Measurements from ENCODE around the gene CHAT.

The CHAT gene

GRCh38 chr10:49568235-49568634 lies 45.6 kb upstream of the CHAT start:
- Histone ChIP-seq H3K4me1 (ENCODE audit: control insufficient read depth, insufficient read depth, low read length) (no peaks in the 10 kb centered on the region), H3K27ac (ENCODE audit: extremely low read depth, low read depth, low read length) (no peak overlapping the region), H3K36me3 (ENCODE audit: control insufficient read depth in 2 of 2, insufficient read depth in 1 of 2, low read length in 2 of 2) (no peaks in the 10 kb centered on the region), H3K4me3 (ENCODE audit: low read depth, low read length) (no peak overlapping the region), H3K9me3 (ENCODE audit: control insufficient read depth, insufficient read depth, low read depth, low read length) (no peaks in the 10 kb centered on the region)
- POLR2A ChIA-PET = no interaction called here
- CTCF ChIA-PET = no interaction called here
- TF ChIP-seq ZNF433 (tag by site-specific recombination; IDR thresholded peaks at IDR 0.05; ENCODE audit: low read depth) (no peak), HOXA7 (CRISPR knock-in tag; IDR thresholded peaks at IDR 0.05; ENCODE audit: borderline replicate concordance) (no peak), HOXC10 (CRISPR knock-in tag; IDR thresholded peaks at IDR 0.05) (no peak), ZNF391 (tag by site-specific recombination; IDR thresholded peaks at IDR 0.05; ENCODE audit: borderline replicate concordance, low read depth) (no peak), ZNF747 (tag by site-specific recombination; IDR thresholded peaks at IDR 0.05) (no peak), ZEB2 (tag by site-specific recombination; IDR thresholded peaks at IDR 0.05) (no peak), ZNF423 (tag by site-specific recombination; IDR thresholded peaks at IDR 0.05) (no peak), PBX3 (CRISPR knock-in tag; IDR thresholded peaks at IDR 0.05) (no peak), ZFP69B (tag by site-specific recombination; IDR thresholded peaks at IDR 0.05) (no peak), ZNF544 (tag by site-specific recombination; IDR thresholded peaks at IDR 0.05) (no peak), ZSCAN30 (tag by site-specific recombination; IDR thresholded peaks at IDR 0.05) (no peak), ZNF155 (tag by site-specific recombination; IDR thresholded peaks at IDR 0.05) (no peak), ZNF121 (tag by site-specific recombination; IDR thresholded peaks at IDR 0.05) (no peak), KLF17 (tag by site-specific recombination; IDR thresholded peaks at IDR 0.05) (no peak)
- TF ChIP-seq, protein P1, sequence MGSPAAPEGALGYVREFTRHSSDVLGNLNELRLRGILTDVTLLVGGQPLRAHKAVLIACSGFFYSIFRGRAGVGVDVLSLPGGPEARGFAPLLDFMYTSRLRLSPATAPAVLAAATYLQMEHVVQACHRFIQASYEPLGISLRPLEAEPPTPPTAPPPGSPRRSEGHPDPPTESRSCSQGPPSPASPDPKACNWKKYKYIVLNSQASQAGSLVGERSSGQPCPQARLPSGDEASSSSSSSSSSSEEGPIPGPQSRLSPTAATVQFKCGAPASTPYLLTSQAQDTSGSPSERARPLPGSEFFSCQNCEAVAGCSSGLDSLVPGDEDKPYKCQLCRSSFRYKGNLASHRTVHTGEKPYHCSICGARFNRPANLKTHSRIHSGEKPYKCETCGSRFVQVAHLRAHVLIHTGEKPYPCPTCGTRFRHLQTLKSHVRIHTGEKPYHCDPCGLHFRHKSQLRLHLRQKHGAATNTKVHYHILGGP (tag by site-specific recombination; IDR thresholded peaks at IDR 0.05) = no peak
- TF ChIP-seq, protein P2, sequence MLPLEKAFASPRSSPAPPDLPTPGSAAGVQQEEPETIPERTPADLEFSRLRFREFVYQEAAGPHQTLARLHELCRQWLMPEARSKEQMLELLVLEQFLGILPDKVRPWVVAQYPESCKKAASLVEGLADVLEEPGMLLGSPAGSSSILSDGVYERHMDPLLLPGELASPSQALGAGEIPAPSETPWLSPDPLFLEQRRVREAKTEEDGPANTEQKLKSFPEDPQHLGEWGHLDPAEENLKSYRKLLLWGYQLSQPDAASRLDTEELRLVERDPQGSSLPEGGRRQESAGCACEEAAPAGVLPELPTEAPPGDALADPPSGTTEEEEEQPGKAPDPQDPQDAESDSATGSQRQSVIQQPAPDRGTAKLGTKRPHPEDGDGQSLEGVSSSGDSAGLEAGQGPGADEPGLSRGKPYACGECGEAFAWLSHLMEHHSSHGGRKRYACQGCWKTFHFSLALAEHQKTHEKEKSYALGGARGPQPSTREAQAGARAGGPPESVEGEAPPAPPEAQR (tag by site-specific recombination; IDR thresholded peaks at IDR 0.05) = no peak
- TF ChIP-seq, protein P3, sequence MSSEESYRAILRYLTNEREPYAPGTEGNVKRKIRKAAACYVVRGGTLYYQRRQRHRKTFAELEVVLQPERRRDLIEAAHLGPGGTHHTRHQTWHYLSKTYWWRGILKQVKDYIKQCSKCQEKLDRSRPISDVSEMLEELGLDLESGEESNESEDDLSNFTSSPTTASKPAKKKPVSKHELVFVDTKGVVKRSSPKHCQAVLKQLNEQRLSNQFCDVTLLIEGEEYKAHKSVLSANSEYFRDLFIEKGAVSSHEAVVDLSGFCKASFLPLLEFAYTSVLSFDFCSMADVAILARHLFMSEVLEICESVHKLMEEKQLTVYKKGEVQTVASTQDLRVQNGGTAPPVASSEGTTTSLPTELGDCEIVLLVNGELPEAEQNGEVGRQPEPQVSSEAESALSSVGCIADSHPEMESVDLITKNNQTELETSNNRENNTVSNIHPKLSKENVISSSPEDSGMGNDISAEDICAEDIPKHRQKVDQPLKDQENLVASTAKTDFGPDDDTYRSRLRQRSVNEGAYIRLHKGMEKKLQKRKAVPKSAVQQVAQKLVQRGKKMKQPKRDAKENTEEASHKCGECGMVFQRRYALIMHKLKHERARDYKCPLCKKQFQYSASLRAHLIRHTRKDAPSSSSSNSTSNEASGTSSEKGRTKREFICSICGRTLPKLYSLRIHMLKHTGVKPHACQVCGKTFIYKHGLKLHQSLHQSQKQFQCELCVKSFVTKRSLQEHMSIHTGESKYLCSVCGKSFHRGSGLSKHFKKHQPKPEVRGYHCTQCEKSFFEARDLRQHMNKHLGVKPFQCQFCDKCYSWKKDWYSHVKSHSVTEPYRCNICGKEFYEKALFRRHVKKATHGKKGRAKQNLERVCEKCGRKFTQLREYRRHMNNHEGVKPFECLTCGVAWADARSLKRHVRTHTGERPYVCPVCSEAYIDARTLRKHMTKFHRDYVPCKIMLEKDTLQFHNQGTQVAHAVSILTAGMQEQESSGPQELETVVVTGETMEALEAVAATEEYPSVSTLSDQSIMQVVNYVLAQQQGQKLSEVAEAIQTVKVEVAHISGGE (tag by site-specific recombination; conservative IDR thresholded peaks at IDR 0.05; ENCODE audit: low read depth) = no peak

GRCh38 chr10:49569031-49569631 lies 44.7 kb upstream of the CHAT start:
- Histone ChIP-seq H3K27ac (ENCODE audit: extremely low read depth, low read depth, low read length) (no peak overlapping the region), H3K4me3 (ENCODE audit: low read depth, low read length) (no peak overlapping the region), H3K4me1 (ENCODE audit: control insufficient read depth, insufficient read depth, low read length) (no peaks in the 10 kb centered on the region), H3K9me3 (ENCODE audit: control insufficient read depth, insufficient read depth, low read depth, low read length) (no peaks in the 10 kb centered on the region), H3K36me3 (ENCODE audit: control insufficient read depth in 2 of 2, insufficient read depth in 1 of 2, low read length in 2 of 2) (no peaks in the 10 kb centered on the region)
- POLR2A ChIA-PET = no interaction called here
- CTCF ChIA-PET = no interaction called here
- TF ChIP-seq ZNF19 (tag by site-specific recombination; IDR thresholded peaks at IDR 0.05; ENCODE audit: low read depth) (no peak), MEIS1 (CRISPR knock-in tag; IDR thresholded peaks at IDR 0.05; ENCODE audit: borderline replicate concordance) (no peak), ZNF623 (tag by site-specific recombination; IDR thresholded peaks at IDR 0.05) (no peak), ZNF449 (tag by site-specific recombination; IDR thresholded peaks at IDR 0.05) (no peak), KLF16 (tag by site-specific recombination; IDR thresholded peaks at IDR 0.05) (no peak), SP3 (tag by site-specific recombination; IDR thresholded peaks at IDR 0.05) (no peak), ZNF830 (tag by site-specific recombination; IDR thresholded peaks at IDR 0.05; ENCODE audit: low read depth) (no peak), ZNF555 (tag by site-specific recombination; conservative IDR thresholded peaks at IDR 0.05) (no peak), YY1 (tag by site-specific recombination; IDR thresholded peaks at IDR 0.05) (no peak), ZNF121 (tag by site-specific recombination; IDR thresholded peaks at IDR 0.05) (no peak), YY2 (tag by site-specific recombination; IDR thresholded peaks at IDR 0.05) (no peak)
